ENCODE measurements around the gene MIA.
A peak's percentile ranks its signal among the peaks of the same experiment; 100 is the strongest.
"Not testable (repeated sequence)": the region's sequence is repeated elsewhere in the genome, so short reads cannot be mapped to it uniquely, and the experiment has no call there.

MIA gene

GRCh38 chr19:40774916-40775631, at the start of gene MIA:
Gene MIA (plus strand): TSS chr19:40775521. CDS start chr19:40775543, 22 bp downstream.
- DNase-seq = no peak

- no peak for DNase-seq
Observed at GRCh38 chr19:40726279-40726678, 49.0 kb upstream of the MIA start.

GRCh38 chr19:40730065-40730464, 45.3 kb upstream of the MIA start:
- DNase-seq = not testable (repeated sequence)

- DNase-seq = not testable (repeated sequence)
Observed at GRCh38 chr19:40732304-40732703, 43.0 kb upstream of the MIA start.

- no peak for DNase-seq
Observed at GRCh38 chr19:40733149-40733548, 42.2 kb upstream of the MIA start.

- DNase-seq = no peak
Observed at GRCh38 chr19:40735013-40735771, 40.1 kb upstream of the MIA start.

GRCh38 chr19:40736661-40737060, 38.7 kb upstream of the MIA start:
- DNase-seq = no peak

- no peak for DNase-seq
Observed at GRCh38 chr19:40737102-40737644, 38.1 kb upstream of the MIA start.

- no peak for DNase-seq
Observed at GRCh38 chr19:40739030-40739839, 36.1 kb upstream of the MIA start.

- DNase-seq = no peak
Observed at GRCh38 chr19:40739871-40740703, 35.2 kb upstream of the MIA start.

GRCh38 chr19:40740747-40741146, 34.6 kb upstream of the MIA start:
- DNase-seq = no peak

- DNase-seq = no peak
Observed at GRCh38 chr19:40741527-40742390, 33.6 kb upstream of the MIA start.

- no peak for DNase-seq
Observed at GRCh38 chr19:40742477-40742876, 32.8 kb upstream of the MIA start.

- no peak for DNase-seq
Observed at GRCh38 chr19:40742886-40743285, 32.4 kb upstream of the MIA start.

GRCh38 chr19:40743926-40744325, 31.4 kb upstream of the MIA start:
- no peak for DNase-seq

- peak; percentile 28 for DNase-seq
Observed at GRCh38 chr19:40744554-40745401, 30.5 kb upstream of the MIA start.

GRCh38 chr19:40745402-40745780, 29.9 kb upstream of the MIA start:
- no peak for DNase-seq

GRCh38 chr19:40747536-40747935, 27.8 kb upstream of the MIA start:
- DNase-seq = no peak

GRCh38 chr19:40750058-40750873, 25.1 kb upstream of the MIA start, which contains the start of gene ACTMAP:
Gene ACTMAP (minus strand): TSS chr19:40750477. CDS start chr19:40749803, 674 bp downstream.
- DNase-seq = peak; percentile 100
